GM18526 (cell line): ENCODE results near the gene SLC9A9.

Experiments
- POLR2A ChIP-seq: IDR thresholded peaks from 3 replicates; pipeline ENCODE4 v1.6.1; 2011; ENCODE audit not compliant: insufficient read length; ENCODE audit errors: extremely low read depth

Gene SLC9A9

GRCh38 chr3:143586576-143586975, 261.7 kb downstream of the SLC9A9 start:
- TF ChIP-seq POLR2A, result no peak

- TF ChIP-seq POLR2A, result no peak
Measured at GRCh38 chr3:143585720-143586456, 262.4 kb downstream of the SLC9A9 start.

GRCh38 chr3:143584474-143584873, 263.8 kb downstream of the SLC9A9 start:
- TF ChIP-seq POLR2A, result no peak

DNA sequence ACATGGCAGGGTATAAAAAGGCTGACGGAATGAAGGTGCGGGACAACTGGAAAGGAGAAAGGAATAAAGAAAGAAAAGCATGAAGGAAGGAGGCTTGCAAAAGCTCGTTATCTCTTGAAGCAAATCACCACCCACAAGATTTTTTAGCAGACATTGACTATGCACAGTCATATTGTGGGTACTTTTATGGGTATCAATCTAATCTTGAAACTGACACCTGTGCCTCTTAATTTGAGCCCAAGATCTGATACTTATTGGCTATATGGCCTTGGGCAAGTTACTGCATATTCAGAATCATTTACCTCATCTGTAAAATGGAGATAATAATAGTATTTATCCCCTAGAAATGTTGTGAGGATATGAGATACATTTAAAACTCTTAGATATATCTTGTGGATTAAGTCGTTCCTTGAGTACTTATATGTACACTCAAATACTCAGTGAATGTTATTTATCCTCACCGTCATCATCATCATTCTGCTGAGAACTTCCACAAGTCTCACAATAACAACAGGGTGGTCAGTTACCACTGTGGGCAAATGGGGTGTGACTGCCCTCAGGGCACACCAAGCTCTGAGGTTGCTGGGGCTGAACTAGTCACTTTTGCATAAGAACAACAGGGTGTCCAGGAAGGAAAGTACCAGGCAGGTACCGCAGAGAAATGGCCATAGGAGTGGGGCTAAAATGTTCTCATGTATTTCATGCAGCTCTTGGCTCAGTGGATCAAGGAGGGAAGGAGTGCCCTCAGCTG, 266.1 kb downstream of the SLC9A9 start:
- TF ChIP-seq POLR2A, result no peak

DNA sequence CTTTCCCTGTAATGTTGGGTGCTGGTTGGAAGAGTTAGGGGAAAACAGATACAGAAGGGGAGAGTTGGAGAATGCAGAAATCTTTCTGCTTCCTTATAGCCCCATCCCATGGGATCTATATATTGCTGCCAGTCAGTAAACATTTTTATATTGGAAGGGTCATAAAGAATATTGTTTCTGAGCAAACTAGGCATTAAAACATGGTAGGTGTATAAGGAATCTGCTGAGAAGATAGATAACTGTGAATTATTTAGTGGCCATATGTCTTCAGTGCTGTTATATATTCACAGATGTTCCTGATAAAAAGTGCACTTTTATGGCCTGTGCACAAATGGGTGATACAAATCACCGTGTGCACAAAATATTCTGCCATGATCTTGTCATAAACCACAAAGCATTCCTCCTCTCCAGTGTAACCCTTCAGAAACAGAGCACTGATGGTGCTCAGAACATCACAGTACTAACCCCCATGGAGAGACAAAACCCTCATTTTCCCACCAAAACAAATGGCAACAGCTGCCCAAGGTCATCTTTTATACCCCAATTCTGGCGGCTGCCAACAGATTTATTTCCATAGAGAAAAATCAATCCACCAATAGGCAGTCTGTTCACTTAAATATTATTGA, 269.3 kb downstream of the SLC9A9 start:
- no peak for TF ChIP-seq POLR2A

- TF ChIP-seq POLR2A, result no peak
Measured at GRCh38 chr3:143576568-143577270, 271.5 kb downstream of the SLC9A9 start.

DNA sequence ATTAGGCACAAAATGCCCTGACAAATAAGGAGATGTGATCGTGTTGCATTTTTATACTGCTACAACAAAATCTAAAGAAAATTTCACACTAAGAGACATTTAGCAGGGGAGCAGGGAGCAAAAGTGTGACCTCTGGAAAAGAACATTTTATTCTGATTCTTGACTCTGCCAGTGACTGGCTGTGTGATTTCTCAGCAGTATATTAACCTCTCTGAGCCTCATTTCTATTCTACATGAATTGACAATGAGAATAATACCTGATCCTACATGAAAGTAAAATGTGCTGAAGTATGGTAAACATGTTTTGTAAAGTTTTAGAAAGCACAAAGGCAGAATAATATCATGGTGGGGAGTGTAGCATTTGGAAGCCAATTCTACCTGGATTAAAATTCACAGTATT, 273.3 kb downstream of the SLC9A9 start:
- no peak for TF ChIP-seq POLR2A

DNA sequence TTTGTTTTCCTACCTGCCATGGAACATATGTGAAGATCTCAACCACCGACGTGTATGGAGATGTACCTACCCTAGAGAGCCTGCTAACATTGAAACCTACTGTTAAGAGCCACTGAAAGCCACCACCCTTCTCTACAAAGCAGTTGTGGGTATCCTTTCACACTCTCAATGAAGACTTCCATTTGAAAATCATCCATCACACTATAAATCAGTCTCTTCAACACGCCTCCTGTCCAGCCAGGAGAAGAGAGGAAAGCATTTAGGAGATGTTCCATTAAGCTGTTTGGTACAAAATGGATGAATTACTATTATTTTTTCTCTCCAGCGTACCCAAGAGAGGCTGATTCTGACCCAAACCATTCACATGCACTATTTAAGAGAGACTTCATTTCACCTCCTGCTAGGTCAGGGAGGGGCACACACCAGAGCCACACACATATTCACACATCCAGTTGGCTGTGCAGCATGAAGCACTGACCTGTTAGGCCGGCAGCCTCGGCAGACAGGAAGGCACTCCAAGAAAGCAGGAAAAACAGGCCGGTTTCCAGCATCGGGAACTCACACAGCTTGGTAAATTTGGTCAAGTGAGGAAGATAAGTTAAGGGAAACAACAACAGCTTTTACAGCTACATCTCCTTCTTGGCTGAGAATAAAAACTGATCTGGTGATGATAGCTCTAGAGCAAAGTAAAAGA, 274.5 kb downstream of the SLC9A9 start:
- no peak for TF ChIP-seq POLR2A

DNA sequence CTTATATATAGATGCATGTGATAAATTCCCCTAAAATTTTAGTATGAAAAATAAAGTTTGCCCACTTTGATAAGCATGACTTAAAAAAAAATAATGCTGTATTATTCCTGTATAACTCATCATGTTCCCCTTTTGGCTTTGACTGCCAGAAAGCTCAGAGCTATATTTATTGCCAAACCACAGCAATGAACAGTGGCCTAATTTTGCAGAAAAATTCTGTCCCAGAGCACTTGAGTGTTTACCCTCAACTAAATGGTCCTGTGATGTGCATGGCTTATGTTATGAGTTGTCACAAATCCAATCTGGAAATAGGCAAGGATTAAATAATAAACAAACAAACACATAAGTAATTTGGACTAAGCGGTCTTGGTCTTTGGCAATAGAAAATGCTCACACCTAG, 276.7 kb downstream of the SLC9A9 start:
- no peak for TF ChIP-seq POLR2A

GRCh38 chr3:143567823-143568222, 280.4 kb downstream of the SLC9A9 start:
- no peak for TF ChIP-seq POLR2A

DNA sequence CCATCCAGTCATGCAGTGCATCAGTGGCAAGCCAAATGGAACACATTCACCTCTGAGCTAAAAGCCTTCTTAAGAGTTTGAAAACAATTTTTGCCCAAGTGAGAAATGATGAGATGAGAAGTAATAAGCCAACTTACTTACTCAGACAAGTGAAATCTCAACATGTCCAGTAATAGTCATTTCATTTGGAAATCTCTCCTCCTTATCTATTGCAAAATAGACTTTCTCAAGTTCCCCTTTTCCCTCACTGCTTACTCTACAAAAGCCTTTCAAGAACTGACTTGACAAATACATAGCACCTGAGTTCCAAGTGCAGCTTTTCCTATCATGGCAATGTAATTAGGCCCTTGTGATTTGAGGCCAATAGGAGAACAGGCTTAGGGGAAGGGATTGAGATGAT, 282.3 kb downstream of the SLC9A9 start:
- no peak for TF ChIP-seq POLR2A

DNA sequence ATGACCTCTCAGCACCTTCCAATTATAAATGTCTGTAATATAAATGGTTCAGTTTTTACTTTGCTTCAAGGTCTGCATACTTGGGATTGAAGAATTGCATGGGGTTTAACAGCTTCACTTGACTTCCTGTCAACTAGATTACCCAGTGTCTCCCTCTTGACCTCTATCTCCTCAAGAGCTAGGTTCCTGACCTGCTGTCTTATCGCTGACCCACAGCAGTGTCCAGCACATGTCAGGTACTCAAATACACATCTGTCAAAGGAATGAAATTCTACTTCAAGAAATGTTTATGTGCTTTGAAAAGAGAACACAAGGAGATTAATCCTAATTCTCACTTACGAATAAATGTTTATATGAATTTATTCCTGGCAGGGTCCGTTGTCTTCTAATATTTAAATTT, 284.5 kb downstream of the SLC9A9 start:
- no peak for TF ChIP-seq POLR2A

DNA sequence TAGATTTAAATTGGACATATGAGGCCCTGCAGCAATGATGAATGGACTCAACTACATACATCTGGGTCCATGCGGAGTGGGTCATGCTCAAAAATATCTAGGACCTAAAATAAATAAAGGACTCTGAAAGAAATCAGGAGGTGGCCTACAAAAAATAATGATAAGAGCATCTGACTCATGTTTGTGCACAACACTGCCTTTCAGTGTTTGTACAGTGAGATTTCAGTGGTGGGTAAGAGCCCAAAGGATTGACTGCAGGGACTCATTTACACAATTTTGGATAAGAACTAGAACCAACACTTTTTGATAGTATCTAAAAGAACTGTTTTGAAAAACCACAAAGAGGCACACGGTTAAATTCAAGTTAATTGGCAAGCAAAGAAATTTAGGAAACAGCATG, 285.5 kb downstream of the SLC9A9 start:
- no peak for TF ChIP-seq POLR2A

GRCh38 chr3:143559296-143559695, 289.0 kb downstream of the SLC9A9 start:
- TF ChIP-seq POLR2A, result no peak

DNA sequence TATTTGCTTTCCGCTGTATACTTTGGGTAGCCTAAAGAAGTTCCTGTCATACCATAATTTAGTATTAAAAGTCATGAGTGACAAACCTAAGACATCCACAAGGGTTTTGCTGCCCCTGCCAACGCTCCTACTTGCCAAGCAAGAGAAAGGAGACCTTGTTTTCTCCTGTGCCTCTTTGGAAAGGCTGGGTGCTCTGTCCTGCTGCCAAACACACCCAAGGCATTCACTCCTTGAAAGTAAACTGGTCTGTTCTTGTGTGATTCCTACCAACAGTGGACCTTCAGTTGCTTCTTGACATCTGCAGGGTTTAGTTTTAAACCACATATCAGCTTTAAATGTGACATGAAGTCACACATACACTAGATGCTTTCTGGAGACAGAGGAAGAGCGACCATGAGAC, 295.4 kb downstream of the SLC9A9 start:
- TF ChIP-seq POLR2A, result no peak
